Head of caudate nucleus (tissue), 42 donors: Measurements from ENCODE around the gene ATP2A1.
"Not testable (repeated sequence)": the region's sequence is repeated elsewhere in the genome, so short reads cannot be mapped to it uniquely, and the experiment has no call there.

Source experiments
- DNase-seq, 42 donors: peaks; one replicate each; pipeline versions ENCODE4 v3.0.0 to v3.0.0-alpha.2; 2020 to 2021; ENCODE audit warnings: mixed read lengths in 7 of 42
- intact Hi-C: fragments of 100-400 bp; cut with DNase I; formaldehyde crosslinking; loops from one replicate; pipeline ENCODE4 v1.15.0; 2022

ATP2A1 gene

DNA sequence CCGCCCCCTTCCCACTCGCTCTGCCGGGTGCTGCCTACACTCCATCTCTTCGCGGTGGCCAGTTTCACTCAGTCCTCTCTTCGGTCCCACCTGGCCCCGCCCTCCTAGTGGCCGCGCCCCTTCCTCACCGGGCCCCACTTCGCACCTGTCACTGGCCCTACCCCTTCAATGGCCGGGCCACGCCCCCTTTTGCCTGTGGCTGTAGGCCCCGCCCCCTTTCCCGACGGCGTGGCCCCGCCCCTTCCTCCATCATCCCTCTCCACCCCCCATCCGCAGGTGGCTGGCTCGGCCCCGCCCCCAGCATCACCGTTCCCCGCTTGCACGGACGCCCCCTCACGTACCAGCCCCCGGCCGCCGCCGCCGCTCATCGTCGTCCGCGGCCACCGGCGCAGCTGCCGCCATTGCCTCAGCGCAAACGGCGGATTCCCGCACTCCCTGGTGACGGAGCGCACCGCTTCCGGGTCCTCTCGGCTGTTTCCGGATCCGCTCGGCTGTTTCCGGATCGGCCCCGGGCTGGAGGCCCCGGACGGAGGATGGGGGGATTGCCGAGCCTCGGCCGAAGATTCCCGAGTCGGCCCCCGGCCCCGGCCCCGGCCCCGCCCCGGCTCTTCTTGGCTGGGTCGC lies 46.6 kb downstream of the ATP2A1 start, which contains the start of gene RABEP2:
TSS of gene RABEP2 (minus strand) at position 477 of the 624 bp plus-strand sequence. CDS start at position 402, 75 bp downstream.
- intact Hi-C loops: loop anchor here (2.0 kb wide), 1 partner anchor 26 kb away; the partner anchor contains the start of gene NFATC2IP
- peak; percentile 72 to 96 (median 91) for DNase-seq

DNA sequence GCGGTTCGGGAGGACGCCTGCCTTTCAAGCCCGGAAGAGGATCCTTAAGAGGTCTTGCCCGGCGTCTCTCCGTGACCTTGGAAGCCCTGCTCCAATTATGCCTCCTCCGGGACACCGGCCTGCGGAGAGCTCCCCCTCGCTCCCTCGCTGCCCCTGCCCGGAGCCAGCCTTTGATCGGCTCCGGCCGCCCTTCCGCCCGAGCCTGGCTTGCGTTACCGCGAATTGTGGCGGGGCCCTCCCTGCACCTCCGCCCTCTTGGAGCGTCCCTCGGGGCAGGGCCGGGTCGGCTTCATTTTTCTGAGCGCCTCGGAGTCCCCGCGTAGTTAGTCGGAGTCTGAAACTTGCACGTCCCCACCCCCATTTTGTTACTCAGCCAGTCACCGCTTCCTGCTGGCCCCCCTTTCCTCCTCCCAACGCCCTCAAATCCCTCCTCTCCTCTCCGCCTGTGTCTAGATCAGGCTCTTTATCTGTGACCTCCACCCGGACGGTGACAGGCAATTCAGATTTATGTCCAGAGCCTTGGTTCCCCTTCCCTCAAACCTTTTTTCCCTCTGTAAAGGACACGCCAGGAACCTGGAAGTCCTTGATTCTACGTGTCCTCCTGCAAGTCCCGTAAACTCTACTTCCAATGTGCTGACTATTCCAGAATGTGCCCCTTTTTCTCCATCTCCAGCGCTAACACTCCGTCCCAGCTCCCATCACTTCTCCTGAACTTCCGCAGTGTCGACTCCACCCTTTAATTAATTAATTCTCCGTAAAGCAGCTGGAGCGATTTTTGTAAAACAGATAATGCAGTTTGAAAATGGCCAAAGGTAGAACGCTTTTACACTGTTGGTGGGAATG lies 47.3 kb downstream of the ATP2A1 start:
- DNase-seq: peak in 30 of 42 donors; percentile 25 to 81 (median 60)
- intact Hi-C loops: loop anchor here (2.0 kb wide), 1 partner anchor 25 kb away; the partner anchor contains the start of gene NFATC2IP

GRCh38 chr16:28926284-28926683 lies 48.0 kb downstream of the ATP2A1 start:
- DNase-seq, intact Hi-C loops: not testable (repeated sequence)

DNA sequence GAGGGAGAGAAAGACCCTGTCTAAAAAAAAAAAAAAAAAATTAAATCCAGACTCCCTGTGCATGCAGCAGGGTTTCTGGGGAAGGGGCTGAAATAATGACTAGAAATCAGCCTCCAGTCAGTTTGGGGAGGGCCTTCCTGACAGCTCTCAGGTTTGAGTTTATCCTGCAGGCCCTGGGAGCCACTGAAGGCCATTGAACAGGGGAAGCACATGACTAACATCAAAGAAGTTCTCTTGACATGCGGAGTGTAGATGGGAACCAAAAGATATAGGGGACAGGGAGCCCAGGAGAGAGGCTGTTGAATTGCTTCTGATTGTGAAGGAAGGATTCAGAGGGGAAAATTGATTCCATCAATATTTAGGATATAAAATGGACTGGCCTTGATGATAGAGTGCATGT lies 49.5 kb downstream of the ATP2A1 start:
- no peak for DNase-seq
- intact Hi-C loops: no loop called here

- no peak for DNase-seq
- intact Hi-C loops: no loop called here
These were observed 51.9 kb downstream of the ATP2A1 start for GRCh38 chr16:28930203-28930602.

GRCh38 chr16:28930652-28931051 lies 52.4 kb downstream of the ATP2A1 start:
- intact Hi-C loops: no loop called here
- DNase-seq: peak in 1 of 42 donors; percentile 9

- intact Hi-C loops: no loop called here
- no peak for DNase-seq
These were observed 53.5 kb downstream of the ATP2A1 start, which contains the start of gene CD19 for GRCh38 chr16:28931801-28932225. TSS of gene CD19 (plus strand) at chr16:28931971. CDS start at chr16:28932001, 30 bp downstream.

- DNase-seq: no peak
- intact Hi-C loops: no loop called here
These were observed 54.3 kb downstream of the ATP2A1 start for GRCh38 chr16:28932339-28933141.

DNA sequence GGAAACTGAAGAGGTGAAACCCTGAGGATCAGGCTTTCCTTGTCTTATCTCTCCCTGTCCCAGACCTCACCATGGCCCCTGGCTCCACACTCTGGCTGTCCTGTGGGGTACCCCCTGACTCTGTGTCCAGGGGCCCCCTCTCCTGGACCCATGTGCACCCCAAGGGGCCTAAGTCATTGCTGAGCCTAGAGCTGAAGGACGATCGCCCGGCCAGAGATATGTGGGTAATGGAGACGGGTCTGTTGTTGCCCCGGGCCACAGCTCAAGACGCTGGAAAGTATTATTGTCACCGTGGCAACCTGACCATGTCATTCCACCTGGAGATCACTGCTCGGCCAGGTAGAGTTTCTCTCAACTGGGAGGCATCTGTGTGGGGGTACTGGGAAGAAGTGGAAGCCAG lies 54.9 kb downstream of the ATP2A1 start:
- intact Hi-C loops: no loop called here
- DNase-seq: no peak

- intact Hi-C loops: no loop called here
These were observed 57.1 kb downstream of the ATP2A1 start for GRCh38 chr16:28935346-28935745.

GRCh38 chr16:28935924-28936783 lies 57.9 kb downstream of the ATP2A1 start:
- intact Hi-C loops: no loop called here
- peak; percentile 27 to 82 (median 64) for DNase-seq

More at GRCh38 chr16:28935346-28935745, 57.1 kb downstream of the ATP2A1 start:
- no peak for DNase-seq

DNA sequence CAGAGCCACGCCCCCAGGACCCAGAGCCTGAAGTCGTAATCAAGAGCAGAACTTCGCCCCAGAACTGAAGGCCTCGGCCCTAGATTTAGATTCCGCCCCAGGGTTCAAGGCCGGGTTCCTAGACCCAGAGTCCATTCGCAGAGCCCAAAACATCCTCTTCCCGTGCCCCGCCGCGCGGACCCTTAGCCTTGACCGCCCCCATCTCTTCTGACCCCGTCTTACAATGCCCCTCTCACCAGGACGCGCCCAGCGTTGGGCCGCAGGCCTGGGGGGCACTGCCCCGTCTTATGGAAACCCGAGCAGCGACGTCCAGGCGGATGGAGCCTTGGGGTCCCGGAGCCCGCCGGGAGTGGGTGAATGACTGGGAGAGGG lies 58.5 kb downstream of the ATP2A1 start:
- intact Hi-C loops: no loop called here

DNA sequence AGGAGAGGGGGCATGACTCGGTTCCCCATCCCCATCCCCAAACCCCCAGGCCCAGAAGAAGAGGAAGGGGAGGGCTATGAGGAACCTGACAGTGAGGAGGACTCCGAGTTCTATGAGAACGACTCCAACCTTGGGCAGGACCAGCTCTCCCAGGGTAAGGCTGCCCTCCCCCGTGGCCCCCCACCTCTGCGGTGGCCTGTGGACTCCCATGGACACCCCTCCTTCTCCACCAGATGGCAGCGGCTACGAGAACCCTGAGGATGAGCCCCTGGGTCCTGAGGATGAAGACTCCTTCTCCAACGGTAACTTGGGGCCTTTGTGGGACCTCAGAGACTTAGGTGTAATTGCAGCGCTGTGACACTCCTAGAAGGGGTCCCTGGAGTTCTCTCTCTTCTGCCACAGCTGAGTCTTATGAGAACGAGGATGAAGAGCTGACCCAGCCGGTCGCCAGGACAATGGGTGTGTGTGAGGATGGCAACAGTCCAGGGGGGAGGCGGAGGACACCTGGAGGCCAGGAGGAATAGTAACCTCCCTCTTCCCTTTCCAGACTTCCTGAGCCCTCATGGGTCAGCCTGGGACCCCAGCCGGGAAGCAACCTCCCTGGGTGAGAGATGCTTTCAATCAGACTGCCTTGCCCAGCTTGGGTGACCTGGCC lies 59.1 kb downstream of the ATP2A1 start:
- DNase-seq: no peak
- intact Hi-C loops: no loop called here

More for the DNA sequence above, 58.5 kb downstream of the ATP2A1 start:
- DNase-seq: no peak

GRCh38 chr16:28938721-28939120 lies 60.4 kb downstream of the ATP2A1 start:
- intact Hi-C loops: no loop called here
- no peak for DNase-seq

- intact Hi-C loops: loop anchor here (10.0 kb wide), 1 partner anchor 95 kb away; the partner anchor contains the start of gene TUFM
These were observed 61.5 kb downstream of the ATP2A1 start for GRCh38 chr16:28939825-28940224.

GRCh38 chr16:28943281-28943680 lies 65.0 kb downstream of the ATP2A1 start:
- intact Hi-C loops: loop anchor here (10.0 kb wide), 1 partner anchor 98 kb away; the partner anchor contains the start of gene TUFM
- no peak for DNase-seq

More at GRCh38 chr16:28939825-28940224, 61.5 kb downstream of the ATP2A1 start:
- DNase-seq: not testable (repeated sequence)

- DNase-seq: no peak
- intact Hi-C loops: loop anchor here (10.0 kb wide), 1 partner anchor 102 kb away; the partner anchor contains the start of gene TUFM
These were observed 68.4 kb downstream of the ATP2A1 start for GRCh38 chr16:28946681-28947080.
